ENCODE data around the gene EFR3B. TPM values are rescaled to one million over a fixed set of nuclear protein-coding genes. Genes with fewer than 3 reads are reported as not detected.
"Not testable (repeated sequence)": the region's sequence is repeated elsewhere in the genome, so short reads cannot be mapped to it uniquely, and the experiment has no call there.

Gene EFR3B
- total RNA-seq, 5 donors from 2014 or later (not counting 1 experiment from before 2014, with no cell fraction given), result 0.09 to 0.10 (median 0.09) TPM; not detected in 2

DNA sequence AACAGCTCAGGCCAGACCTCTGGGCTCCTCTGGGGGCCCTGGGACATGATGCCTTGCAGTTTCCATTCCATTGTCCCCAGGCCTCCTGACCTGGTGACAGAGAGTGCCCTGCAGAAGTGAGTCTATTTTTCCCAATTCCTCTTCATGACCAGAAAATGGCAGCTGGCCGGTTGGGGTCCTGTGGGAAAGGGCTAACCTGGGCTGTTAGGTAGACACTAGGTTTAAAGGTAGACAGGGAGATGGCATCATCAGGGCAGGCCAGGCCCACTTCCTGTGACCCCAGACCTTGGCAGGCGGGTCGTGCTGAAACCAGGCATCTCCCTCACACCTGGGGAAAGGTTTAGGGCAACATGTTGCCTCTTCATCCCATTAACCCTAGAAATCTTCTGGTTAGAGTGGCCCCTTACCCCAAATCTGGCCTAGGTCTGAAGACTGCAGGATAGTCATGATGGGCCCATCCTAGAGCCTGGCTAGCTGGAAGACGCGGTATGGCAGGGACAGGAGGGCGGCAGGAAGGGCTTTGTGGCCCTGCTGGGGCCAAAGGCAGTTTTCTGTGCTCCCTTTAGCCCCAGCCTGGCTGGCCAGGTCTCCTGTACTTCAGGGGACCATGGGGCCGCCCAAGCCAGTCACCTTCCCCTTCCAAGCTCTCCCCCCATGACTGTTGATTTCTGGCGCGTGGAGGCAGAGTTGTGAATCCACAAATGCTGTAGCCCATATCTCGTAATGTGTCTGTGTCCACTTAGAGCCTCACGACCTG lies 116.4 kb downstream of the EFR3B start:
- DNase-seq, result no peak
- H3K27ac ChIP-seq (ENCODE audit: low read length), result no peak overlapping the region
- no peaks in the 10 kb centered on the region for H3K9me3 ChIP-seq
- no peaks in the 10 kb centered on the region for H3K27me3 Mint-ChIP-seq
- ChIA-PET POLR2A (no interaction called here), CTCF (interaction anchor here in 1 of 2 donors (0.6 kb wide), 1 partner anchor 812 kb away, joined by 4 read pairs; no protein-coding TSS in a partner anchor)
- WGBS (ENCODE audit: insufficient coverage), result 95% methylated on average over 8 of the region's 11 CpGs
- no peaks in the 10 kb centered on the region for H3K36me3 Mint-ChIP-seq
- H3K27me3 ChIP-seq (replicated peaks in 1 of 2; ENCODE audit: control insufficient read depth in 2 of 2, extremely low read depth in 1 of 2, insufficient read depth in 2 of 2, low read length in 1 of 2), result peaks cover 0 to 12% of the 10 kb centered on the region in 2 experiments
- no peak overlapping the region for H3K4me3 Mint-ChIP-seq
- H3K9me3 Mint-ChIP-seq, result no peaks in the 10 kb centered on the region
- no peak overlapping the region for H3K4me3 ChIP-seq (ENCODE audit: control insufficient read depth in 1 of 2, extremely low read depth in 1 of 2, low read length in 1 of 2)
- H3K4me1 Mint-ChIP-seq, result peaks cover 14 to 18% (median 17%) of the 10 kb centered on the region in 3 donors
- no peaks in the 10 kb centered on the region for H3K36me3 ChIP-seq (ENCODE audit: control insufficient read depth in 2 of 2, extremely low read depth in 1 of 2, insufficient read depth in 1 of 2, low read length in 1 of 2)
- ATAC-seq (replicated peaks in 1 of 4), result no peak
- H3K4me1 ChIP-seq (ENCODE audit: control insufficient read depth in 1 of 2, extremely low read depth in 1 of 2, insufficient read depth in 2 of 2, low read length in 2 of 2), result peaks cover 0 to 18% of the 10 kb centered on the region in 2 experiments
- H3K27ac Mint-ChIP-seq, result no peak overlapping the region

DNA sequence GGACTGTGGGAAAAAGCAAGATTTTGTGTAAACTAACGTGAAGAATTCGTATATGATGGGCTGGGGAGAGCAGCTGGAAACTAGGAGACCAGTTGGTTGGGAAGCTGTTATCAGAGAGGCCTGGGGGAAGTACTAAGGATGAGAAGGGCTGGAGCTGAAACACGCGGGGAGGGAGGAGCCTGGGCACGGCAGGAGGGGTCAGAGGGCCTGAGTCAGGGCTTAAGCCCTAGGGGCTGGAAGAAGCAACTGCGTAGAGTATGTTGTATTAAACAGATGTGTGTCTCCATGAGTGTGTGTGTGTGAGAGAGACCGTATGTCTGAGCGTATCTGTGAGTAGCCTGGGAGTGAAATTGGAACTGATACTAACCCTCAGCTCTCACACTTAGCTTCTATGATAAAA lies 118.1 kb downstream of the EFR3B start:
- CTCF ChIA-PET, result no interaction called here
- Mint-ChIP-seq H3K36me3 (no peaks in the 10 kb centered on the region), H3K4me3 (peak overlapping the region; percentile 40 to 67 (median 43)), H3K27me3 (no peaks in the 10 kb centered on the region), H3K27ac (peak overlapping the region in 1 of 2 donors; percentile 1), H3K4me1 (peaks cover 14 to 18% (median 17%) of the 10 kb centered on the region in 3 donors), H3K9me3 (no peaks in the 10 kb centered on the region)
- H3K27me3 ChIP-seq (replicated peaks in 1 of 2; ENCODE audit: control insufficient read depth in 2 of 2, extremely low read depth in 1 of 2, insufficient read depth in 2 of 2, low read length in 1 of 2), result peaks cover 3 to 11% of the 10 kb centered on the region in 2 experiments
- WGBS (ENCODE audit: insufficient coverage), result 93% methylated on average over 5 of the region's 8 CpGs
- H3K4me1 ChIP-seq (ENCODE audit: control insufficient read depth in 1 of 2, extremely low read depth in 1 of 2, insufficient read depth in 2 of 2, low read length in 2 of 2), result peaks cover 0 to 18% of the 10 kb centered on the region in 2 experiments
- no peak overlapping the region for H3K27ac ChIP-seq (ENCODE audit: low read length)
- no peak overlapping the region for H3K4me3 ChIP-seq (ENCODE audit: control insufficient read depth in 1 of 2, extremely low read depth in 1 of 2, low read length in 1 of 2)
- DNase-seq (no peak), ATAC-seq (replicated peaks in 1 of 4) (no peak)
- no peaks in the 10 kb centered on the region for H3K36me3 ChIP-seq (ENCODE audit: control insufficient read depth in 2 of 2, extremely low read depth in 1 of 2, insufficient read depth in 1 of 2, low read length in 1 of 2)
- no peaks in the 10 kb centered on the region for H3K9me3 ChIP-seq
- POLR2A ChIA-PET, result no interaction called here

DNA sequence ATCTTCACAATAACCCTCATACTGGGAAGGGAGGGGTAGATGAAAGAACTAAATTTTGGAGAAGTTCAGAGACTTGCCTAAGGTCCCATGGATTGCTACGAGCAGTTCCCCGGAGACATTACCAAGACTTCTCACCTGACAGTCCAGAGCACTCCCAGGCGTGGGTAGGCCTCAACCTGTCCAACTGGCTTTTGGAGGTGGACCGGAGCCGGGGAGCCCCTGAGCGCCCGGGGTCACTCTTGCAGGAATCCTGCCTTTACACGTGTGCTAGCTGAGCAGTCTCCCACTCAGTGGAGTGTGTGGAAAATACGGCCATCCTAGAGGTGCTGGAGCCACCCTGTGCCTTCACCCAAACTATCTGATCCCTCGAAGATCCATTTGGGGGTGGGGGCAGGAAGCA lies 118.5 kb downstream of the EFR3B start:
- DNase-seq (no peak), ATAC-seq (replicated peaks in 1 of 4) (no peak)
- H3K9me3 ChIP-seq, result no peaks in the 10 kb centered on the region
- ChIA-PET POLR2A (no interaction called here), CTCF (no interaction called here)
- H3K4me1 ChIP-seq (ENCODE audit: control insufficient read depth in 1 of 2, extremely low read depth in 1 of 2, insufficient read depth in 2 of 2, low read length in 2 of 2), result peaks cover 0 to 18% of the 10 kb centered on the region in 2 experiments
- peak overlapping the region in 1 of 2 donors; percentile 5 for H3K4me3 ChIP-seq (ENCODE audit: control insufficient read depth in 1 of 2, extremely low read depth in 1 of 2, low read length in 1 of 2)
- Mint-ChIP-seq H3K4me1 (peaks cover 14 to 19% (median 18%) of the 10 kb centered on the region in 3 donors), H3K27me3 (no peaks in the 10 kb centered on the region), H3K4me3 (peak overlapping the region; percentile 43 to 68 (median 67)), H3K36me3 (no peaks in the 10 kb centered on the region), H3K27ac (peak overlapping the region in 1 of 2 donors; percentile 65), H3K9me3 (no peaks in the 10 kb centered on the region)
- no peaks in the 10 kb centered on the region for H3K36me3 ChIP-seq (ENCODE audit: control insufficient read depth in 2 of 2, extremely low read depth in 1 of 2, insufficient read depth in 1 of 2, low read length in 1 of 2)
- 96% methylated on average over 10 of the region's 10 CpGs for WGBS (ENCODE audit: insufficient coverage)
- H3K27ac ChIP-seq (ENCODE audit: low read length), result no peak overlapping the region
- peaks cover 3 to 10% of the 10 kb centered on the region in 2 experiments for H3K27me3 ChIP-seq (replicated peaks in 1 of 2; ENCODE audit: control insufficient read depth in 2 of 2, extremely low read depth in 1 of 2, insufficient read depth in 2 of 2, low read length in 1 of 2)

DNA sequence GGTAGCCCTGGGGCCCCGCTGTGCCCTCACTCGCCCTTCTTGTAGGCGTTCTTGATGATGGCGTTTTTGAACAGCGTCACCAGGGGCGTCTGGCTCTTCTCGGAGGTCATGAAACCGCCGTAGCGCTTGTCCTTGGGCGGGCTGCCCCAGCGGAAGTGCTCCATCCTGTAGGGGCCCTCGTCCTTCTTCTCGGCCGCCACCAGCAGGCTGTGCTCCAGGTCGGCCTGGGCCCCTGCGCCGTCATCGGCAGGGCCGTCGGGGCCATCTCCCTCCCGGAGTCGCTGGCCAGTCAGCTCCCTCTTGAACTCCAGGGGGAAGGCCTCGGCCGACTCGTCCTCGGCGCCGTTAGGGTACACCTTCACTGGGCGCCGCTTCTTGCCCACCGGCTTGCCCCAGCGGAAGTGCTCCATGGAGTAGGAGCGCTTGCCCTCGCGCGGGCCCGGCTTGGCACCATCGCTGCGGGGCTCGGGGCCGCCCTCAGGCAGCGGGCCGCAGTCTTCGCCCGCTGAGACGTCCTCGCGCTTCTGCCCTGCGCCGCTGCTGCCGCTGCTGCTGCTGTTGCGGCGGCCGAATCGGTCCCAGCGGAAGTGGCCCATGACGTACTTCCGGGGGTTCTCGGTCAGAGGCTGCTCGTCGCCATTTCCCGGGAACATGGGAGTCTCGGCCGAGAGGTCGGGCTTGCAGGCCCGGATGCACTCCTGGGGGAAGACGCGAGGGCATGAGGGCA lies 119.3 kb downstream of the EFR3B start:
- CTCF ChIA-PET, result no interaction called here
- H3K27me3 ChIP-seq (replicated peaks in 1 of 2; ENCODE audit: control insufficient read depth in 2 of 2, extremely low read depth in 1 of 2, insufficient read depth in 2 of 2, low read length in 1 of 2), result peaks cover 3 to 9% of the 10 kb centered on the region in 2 experiments
- peaks cover 0 to 2% of the 10 kb centered on the region in 2 donors for H3K27me3 Mint-ChIP-seq

DNA sequence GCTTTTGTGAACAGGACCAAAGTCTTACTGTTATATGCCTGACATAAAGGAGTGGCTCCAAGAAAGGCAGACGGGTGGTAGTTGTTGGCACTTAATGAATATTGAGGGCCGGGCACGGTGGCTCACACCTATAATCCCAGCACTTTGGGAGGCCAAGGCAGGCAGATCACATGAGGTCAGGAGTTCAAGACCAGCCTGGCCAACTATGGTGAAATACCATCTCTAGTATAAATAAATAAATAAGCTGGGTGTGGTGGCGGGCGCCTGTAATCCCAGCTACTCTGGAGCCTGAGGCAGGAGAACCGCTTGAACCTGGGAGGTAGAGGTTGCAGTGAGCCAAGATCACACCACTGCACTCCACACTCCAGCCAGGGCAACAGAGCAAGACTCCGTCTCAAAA lies 120.2 kb downstream of the EFR3B start:
- H3K9me3 ChIP-seq; H3K36me3 ChIP-seq (ENCODE audit: control insufficient read depth in 2 of 2, extremely low read depth in 1 of 2, insufficient read depth in 1 of 2, low read length in 1 of 2); H3K27me3 ChIP-seq (replicated peaks in 1 of 2; ENCODE audit: control insufficient read depth in 2 of 2, extremely low read depth in 1 of 2, insufficient read depth in 2 of 2, low read length in 1 of 2); ATAC-seq (replicated peaks in 1 of 4); POLR2A ChIA-PET; H3K27me3 Mint-ChIP-seq; H3K4me3 ChIP-seq (ENCODE audit: control insufficient read depth in 1 of 2, extremely low read depth in 1 of 2, low read length in 1 of 2); CTCF ChIA-PET; H3K9me3 Mint-ChIP-seq; DNase-seq; H3K36me3 Mint-ChIP-seq: not testable (repeated sequence)
- peak overlapping the region; percentile 41 for H3K27ac ChIP-seq (ENCODE audit: low read length)
- H3K4me1 ChIP-seq (ENCODE audit: control insufficient read depth in 1 of 2, extremely low read depth in 1 of 2, insufficient read depth in 2 of 2, low read length in 2 of 2), result peaks cover 0 to 24% of the 10 kb centered on the region in 2 experiments
- Mint-ChIP-seq H3K4me1 (peaks cover 29 to 34% (median 29%) of the 10 kb centered on the region in 3 donors), H3K27ac (peak overlapping the region in 1 of 2 donors; percentile 73), H3K4me3 (peak overlapping the region; percentile 43 to 73 (median 43))
- WGBS (ENCODE audit: insufficient coverage), result 86% methylated on average over 1 of the region's 7 CpGs

More for the DNA sequence above, 119.3 kb downstream of the EFR3B start:
- Histone ChIP-seq H3K4me1 (ENCODE audit: control insufficient read depth in 1 of 2, extremely low read depth in 1 of 2, insufficient read depth in 2 of 2, low read length in 2 of 2) (peaks cover 0 to 24% of the 10 kb centered on the region in 2 experiments), H3K4me3 (ENCODE audit: control insufficient read depth in 1 of 2, extremely low read depth in 1 of 2, low read length in 1 of 2) (peak overlapping the region; percentile 29 to 47), H3K36me3 (ENCODE audit: control insufficient read depth in 2 of 2, extremely low read depth in 1 of 2, insufficient read depth in 1 of 2, low read length in 1 of 2) (no peaks in the 10 kb centered on the region), H3K27ac (ENCODE audit: low read length) (peak overlapping the region; percentile 61), H3K9me3 (no peaks in the 10 kb centered on the region)
- POLR2A ChIA-PET, result no interaction called here
- H3K27ac Mint-ChIP-seq, result peak overlapping the region; percentile 59 to 83
- H3K36me3 Mint-ChIP-seq, result no peaks in the 10 kb centered on the region
- DNase-seq (peak; percentile 28 to 79 (median 56)), ATAC-seq (replicated peaks in 1 of 4) (peak; percentile 51 to 76 (median 72))
- H3K4me3 Mint-ChIP-seq, result peak overlapping the region; percentile 43 to 75 (median 67)
- WGBS (ENCODE audit: insufficient coverage), result 52% methylated on average over 62 of the region's 69 CpGs
- peaks cover 22 to 28% (median 25%) of the 10 kb centered on the region in 3 donors for H3K4me1 Mint-ChIP-seq
- no peaks in the 10 kb centered on the region for H3K9me3 Mint-ChIP-seq

DNA sequence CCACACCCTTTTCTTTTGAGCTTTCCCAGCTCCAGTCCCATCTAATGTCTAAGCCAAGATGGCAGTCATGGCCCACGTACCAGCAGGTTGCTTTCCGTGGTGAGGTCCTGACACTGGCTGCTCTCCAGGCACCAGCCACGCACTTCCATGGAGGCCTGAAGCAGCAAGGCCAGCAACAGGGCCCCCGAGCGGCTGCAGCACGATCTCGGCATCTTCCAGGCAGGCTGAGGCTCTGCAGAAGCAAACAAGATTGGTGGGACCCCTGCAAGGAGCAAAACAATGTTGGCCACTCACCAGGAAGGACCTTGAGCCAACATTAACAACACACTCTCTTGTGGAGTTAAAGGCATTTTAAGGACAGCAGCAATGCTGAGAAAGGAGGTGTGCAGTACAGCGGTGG lies 122.7 kb downstream of the EFR3B start:
- H3K9me3 ChIP-seq, result no peaks in the 10 kb centered on the region
- no peak overlapping the region for H3K27ac ChIP-seq (ENCODE audit: low read length)
- no peaks in the 10 kb centered on the region for H3K9me3 Mint-ChIP-seq
- no peak overlapping the region for H3K4me3 ChIP-seq (ENCODE audit: control insufficient read depth in 1 of 2, extremely low read depth in 1 of 2, low read length in 1 of 2)
- 88% methylated on average over 7 of the region's 8 CpGs for WGBS (ENCODE audit: insufficient coverage)
- H3K36me3 Mint-ChIP-seq, result no peaks in the 10 kb centered on the region
- ChIA-PET CTCF (interaction anchor here in 1 of 2 donors (0.7 kb wide), 1 partner anchor 19 kb away, joined by 4 read pairs; no protein-coding TSS in a partner anchor), POLR2A (interaction anchor here in 1 of 2 donors (0.7 kb wide), 1 partner anchor 164 kb away, joined by 4 read pairs; no protein-coding TSS in a partner anchor)
- H3K4me1 ChIP-seq (ENCODE audit: control insufficient read depth in 1 of 2, extremely low read depth in 1 of 2, insufficient read depth in 2 of 2, low read length in 2 of 2), result peaks cover 0 to 42% of the 10 kb centered on the region in 2 experiments
- DNase-seq (no peak), ATAC-seq (replicated peaks in 1 of 4) (no peak)
- H3K27me3 ChIP-seq (replicated peaks in 1 of 2; ENCODE audit: control insufficient read depth in 2 of 2, extremely low read depth in 1 of 2, insufficient read depth in 2 of 2, low read length in 1 of 2), result peaks cover 14 to 27% of the 10 kb centered on the region in 2 experiments
- no peak overlapping the region for H3K4me3 Mint-ChIP-seq
- H3K27me3 Mint-ChIP-seq, result peaks cover 4 to 29% of the 10 kb centered on the region in 2 donors
- peaks cover 28 to 40% (median 29%) of the 10 kb centered on the region in 3 donors for H3K4me1 Mint-ChIP-seq
- H3K36me3 ChIP-seq (ENCODE audit: control insufficient read depth in 2 of 2, extremely low read depth in 1 of 2, insufficient read depth in 1 of 2, low read length in 1 of 2), result no peaks in the 10 kb centered on the region
- H3K27ac Mint-ChIP-seq, result no peak overlapping the region
